HAP-1 (cell line): ENCODE measurements around the gene UBASH3B.

Experiments used
- DNase-seq, 2 experiments: peaks; one replicate each; pipeline ENCODE4 v3.0.0-alpha.2; 2016 to 2020; ENCODE audit warnings: low spot score in 2 of 2
- H3K27me3 ChIP-seq: fragments of 250-450 bp; sonication (Bioruptor Pico); 2 replicates; pipeline ENCODE4 v1.5.1; 2020; ENCODE audit warnings: low read depth, mild to moderate bottlenecking, moderate library complexity
- H3K36me3 ChIP-seq: fragments of 250-450 bp; sonication (Bioruptor Pico); replicated peaks from 2 replicates; pipeline ENCODE4 v1.5.1; 2020; ENCODE audit warnings: mild to moderate bottlenecking
- H3K4me1 ChIP-seq: fragments of 250-450 bp; sonication (Bioruptor Pico); 2 replicates; pipeline ENCODE4 v1.5.1; 2020; ENCODE audit warnings: mild to moderate bottlenecking
- H3K4me3 ChIP-seq: fragments of 250-450 bp; sonication (Bioruptor Pico); 2 replicates; pipeline ENCODE4 v1.5.1; 2020; ENCODE audit warnings: mild to moderate bottlenecking, moderate library complexity
- H3K9me3 ChIP-seq: fragments of 250-450 bp; sonication (Bioruptor Pico); 2 replicates; pipeline ENCODE4 v1.5.1; 2020; ENCODE audit warnings: mild to moderate bottlenecking, moderate library complexity
- in situ Hi-C: fragments of 300-500 bp; cut with MboI; formaldehyde crosslinking; loops from 3 replicates; pipeline ENCODE4 v1.14.3; 2020; ENCODE audit warnings: low sequenced_read_pairs, inconsistent platforms, mixed read lengths

UBASH3B gene

GRCh38 chr11:122711831-122712381 lies 56.4 kb downstream of the UBASH3B start:
- in situ Hi-C loops, result no loop called here
- Histone ChIP-seq H3K4me1 (no peaks in the 10 kb centered on the region), H3K4me3 (no peak overlapping the region), H3K27me3 (0 out of 2 replicates have a peak, but pooled peaks cover 2% of the 10 kb centered on the region), H3K9me3 (no peaks in the 10 kb centered on the region), H3K36me3 (no peaks in the 10 kb centered on the region)
- no peak for DNase-seq

GRCh38 chr11:122714004-122714403 lies 58.5 kb downstream of the UBASH3B start:
- Histone ChIP-seq H3K9me3 (no peaks in the 10 kb centered on the region), H3K27me3 (0 out of 2 replicates have a peak, but pooled peaks cover 2% of the 10 kb centered on the region), H3K4me3 (no peak overlapping the region), H3K4me1 (no peaks in the 10 kb centered on the region), H3K36me3 (no peaks in the 10 kb centered on the region)
- DNase-seq, result no peak
- in situ Hi-C loops, result no loop called here

DNA sequence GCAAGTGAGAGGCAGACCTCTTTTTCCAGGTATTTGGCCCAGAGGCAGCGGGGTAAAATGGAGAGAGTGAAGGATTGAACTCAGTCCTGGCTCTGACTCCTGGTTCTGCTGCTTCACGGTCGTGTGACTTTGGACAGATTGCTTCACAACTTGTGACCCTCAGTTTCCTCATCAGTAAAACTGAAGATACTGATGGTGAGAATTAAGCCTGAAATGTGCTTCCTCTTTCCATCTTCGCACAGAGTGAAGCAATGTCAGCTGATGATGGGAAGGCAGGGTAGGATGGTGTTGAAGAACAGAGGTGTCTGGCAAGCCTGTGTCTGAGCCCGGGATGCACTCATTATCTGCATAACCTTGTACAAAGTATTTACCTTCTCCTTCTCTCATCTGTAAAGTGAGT lies 59.0 kb downstream of the UBASH3B start:
- no peaks in the 10 kb centered on the region for H3K4me1 ChIP-seq

GRCh38 chr11:122715548-122716440 lies 60.3 kb downstream of the UBASH3B start:
- H3K4me1 ChIP-seq, result no peaks in the 10 kb centered on the region
- in situ Hi-C loops, result no loop called here
- H3K36me3 ChIP-seq, result no peaks in the 10 kb centered on the region

More for the DNA sequence above, 59.0 kb downstream of the UBASH3B start:
- no peaks in the 10 kb centered on the region for H3K36me3 ChIP-seq
- no peak overlapping the region for H3K4me3 ChIP-seq
- DNase-seq, result no peak
- H3K27me3 ChIP-seq, result 0 out of 2 replicates have a peak, but pooled peaks cover 2% of the 10 kb centered on the region
- H3K9me3 ChIP-seq, result no peaks in the 10 kb centered on the region
- in situ Hi-C loops, result no loop called here

DNA sequence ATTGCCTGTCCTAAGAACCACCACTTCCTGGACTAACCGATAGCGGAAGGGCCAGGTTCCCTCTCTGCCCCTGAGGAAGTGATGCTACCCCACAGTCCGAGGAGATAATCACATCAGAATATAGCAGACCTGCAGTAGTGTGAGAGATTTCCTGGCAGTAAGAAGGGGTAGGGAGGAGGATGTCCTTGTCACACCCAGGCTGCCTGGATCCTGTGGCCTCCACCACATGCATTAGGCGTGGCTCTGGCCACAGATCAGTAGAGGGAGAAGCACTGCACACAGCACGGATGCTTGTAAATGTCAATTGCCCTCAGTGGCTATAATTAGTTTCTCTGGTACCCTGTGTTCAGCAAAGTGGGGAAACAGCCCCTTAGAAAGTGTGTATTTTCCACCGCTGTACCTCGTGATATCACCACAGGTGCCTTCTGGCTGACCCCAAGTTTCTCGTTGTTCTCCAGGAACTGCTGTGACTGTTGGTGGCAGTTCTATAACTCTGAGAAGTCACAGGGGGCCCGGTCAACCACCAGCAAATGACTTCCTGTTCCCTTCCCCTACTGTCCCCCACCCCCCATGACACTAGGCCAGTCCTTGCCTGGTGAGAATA lies 61.8 kb downstream of the UBASH3B start:
- Histone ChIP-seq H3K4me1 (no peaks in the 10 kb centered on the region), H3K4me3 (no peak overlapping the region), H3K9me3 (no peaks in the 10 kb centered on the region), H3K27me3 (0 out of 2 replicates have a peak, but pooled peaks cover 2% of the 10 kb centered on the region), H3K36me3 (no peaks in the 10 kb centered on the region)
- in situ Hi-C loops, result no loop called here
- no peak for DNase-seq

More at GRCh38 chr11:122715548-122716440, 60.3 kb downstream of the UBASH3B start:
- no peak for DNase-seq
- Histone ChIP-seq H3K4me3 (no peak overlapping the region), H3K9me3 (no peaks in the 10 kb centered on the region), H3K27me3 (0 out of 2 replicates have a peak, but pooled peaks cover 2% of the 10 kb centered on the region)

GRCh38 chr11:122720107-122720881 lies 64.8 kb downstream of the UBASH3B start:
- DNase-seq, result peak in 1 of 2 experiments; percentile 14
- no peaks in the 10 kb centered on the region for H3K36me3 ChIP-seq
- no peaks in the 10 kb centered on the region for H3K4me1 ChIP-seq
- in situ Hi-C loops, result no loop called here
- no peak overlapping the region for H3K4me3 ChIP-seq
- peaks cover 6% of the 10 kb centered on the region; the same call in 1 of the 2 replicates for H3K27me3 ChIP-seq
- no peaks in the 10 kb centered on the region for H3K9me3 ChIP-seq

GRCh38 chr11:122721201-122721963 lies 65.9 kb downstream of the UBASH3B start:
- in situ Hi-C loops, result no loop called here

GRCh38 chr11:122721964-122722266 lies 66.4 kb downstream of the UBASH3B start:
- Histone ChIP-seq H3K27me3 (peaks cover 4% of the 10 kb centered on the region; the same call in 1 of the 2 replicates), H3K4me1 (no peaks in the 10 kb centered on the region), H3K36me3 (no peaks in the 10 kb centered on the region), H3K4me3 (no peak overlapping the region), H3K9me3 (no peaks in the 10 kb centered on the region)
- in situ Hi-C loops, result no loop called here
- DNase-seq, result no peak

More at GRCh38 chr11:122721201-122721963, 65.9 kb downstream of the UBASH3B start:
- DNase-seq, result no peak
- Histone ChIP-seq H3K4me3 (no peak overlapping the region), H3K9me3 (no peaks in the 10 kb centered on the region), H3K27me3 (peaks cover 6% of the 10 kb centered on the region; the same call in 1 of the 2 replicates), H3K36me3 (no peaks in the 10 kb centered on the region), H3K4me1 (no peaks in the 10 kb centered on the region)

GRCh38 chr11:122723106-122723505 lies 67.6 kb downstream of the UBASH3B start:
- no peaks in the 10 kb centered on the region for H3K4me1 ChIP-seq
- DNase-seq, result no peak
- in situ Hi-C loops, result no loop called here

DNA sequence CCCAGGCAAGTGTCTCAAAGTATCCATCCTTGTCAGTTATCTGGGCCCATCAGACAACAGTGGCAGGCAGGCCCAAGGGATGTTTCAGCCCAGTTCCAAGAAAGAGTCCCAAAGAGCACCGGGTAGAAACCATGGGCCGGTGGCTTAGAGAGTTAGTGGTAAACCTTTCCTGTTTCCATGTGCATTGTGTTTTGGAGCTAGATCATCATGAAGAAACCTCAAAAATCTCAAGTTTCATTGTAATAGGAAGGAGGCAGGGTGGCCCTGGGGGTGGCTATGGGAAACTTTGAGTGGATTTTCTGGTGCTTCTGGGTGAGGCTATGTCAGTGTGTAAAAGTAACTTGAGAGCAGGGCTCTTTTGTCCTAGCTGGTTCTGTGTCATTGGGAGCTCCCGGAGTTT lies 68.1 kb downstream of the UBASH3B start:
- DNase-seq, result no peak
- no peak overlapping the region for H3K4me3 ChIP-seq
- in situ Hi-C loops, result no loop called here

More at GRCh38 chr11:122723106-122723505, 67.6 kb downstream of the UBASH3B start:
- Histone ChIP-seq H3K27me3 (peaks cover 7% of the 10 kb centered on the region; the same call in 1 of the 2 replicates), H3K9me3 (no peaks in the 10 kb centered on the region), H3K36me3 (no peaks in the 10 kb centered on the region), H3K4me3 (no peak overlapping the region)

DNA sequence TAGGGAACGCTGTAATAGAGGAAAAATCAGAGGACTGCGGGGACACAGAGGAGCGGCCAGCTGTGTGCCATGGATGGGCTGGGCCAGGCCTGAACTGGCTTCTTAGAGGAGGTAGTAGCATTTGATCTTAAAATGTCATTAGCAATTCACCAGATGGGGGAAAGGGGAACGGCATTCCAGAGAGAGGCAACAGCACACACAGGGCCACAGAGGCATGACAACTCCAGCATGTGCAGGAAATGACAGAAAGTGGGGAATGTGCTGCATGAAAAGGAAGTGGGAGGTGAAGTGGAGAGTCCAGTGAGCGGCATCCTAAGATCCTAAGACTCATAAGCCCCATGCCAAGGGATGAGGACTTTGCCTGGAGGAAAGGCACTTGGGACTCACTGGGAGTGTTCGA lies 69.0 kb downstream of the UBASH3B start:
- Histone ChIP-seq H3K36me3 (no peaks in the 10 kb centered on the region), H3K4me3 (no peak overlapping the region), H3K27me3 (peaks cover 7% of the 10 kb centered on the region; the same call in 1 of the 2 replicates), H3K4me1 (no peaks in the 10 kb centered on the region), H3K9me3 (no peaks in the 10 kb centered on the region)
- no peak for DNase-seq
- in situ Hi-C loops, result no loop called here

More for the DNA sequence above, 68.1 kb downstream of the UBASH3B start:
- Histone ChIP-seq H3K4me1 (no peaks in the 10 kb centered on the region), H3K36me3 (no peaks in the 10 kb centered on the region), H3K27me3 (peaks cover 7% of the 10 kb centered on the region; the same call in 1 of the 2 replicates), H3K9me3 (no peaks in the 10 kb centered on the region)

DNA sequence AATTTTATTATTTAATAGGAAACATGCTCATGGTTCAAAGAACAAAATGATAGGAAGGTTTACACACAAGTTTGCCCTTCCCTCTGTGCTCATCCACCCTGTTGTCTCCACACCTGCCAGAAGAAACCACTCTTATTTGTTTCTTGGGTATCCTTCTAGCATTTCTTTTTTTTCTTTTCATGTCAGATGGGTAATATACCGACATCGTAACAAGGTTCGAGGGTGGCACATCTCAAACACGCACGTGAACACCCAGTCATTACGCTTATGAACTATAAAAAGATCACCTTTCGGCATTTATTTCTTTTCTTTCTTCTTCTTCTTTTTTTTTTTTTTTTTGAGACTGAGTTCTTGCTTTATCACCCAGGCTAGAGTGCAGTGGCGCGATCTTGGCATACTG lies 70.5 kb downstream of the UBASH3B start:
- no peak for DNase-seq
- H3K4me1 ChIP-seq, result no peaks in the 10 kb centered on the region
- no peaks in the 10 kb centered on the region for H3K36me3 ChIP-seq
- in situ Hi-C loops, result no loop called here
- H3K4me3 ChIP-seq, result no peak overlapping the region
- H3K9me3 ChIP-seq, result no peaks in the 10 kb centered on the region
- peaks cover 7% of the 10 kb centered on the region; the same call in 1 of the 2 replicates for H3K27me3 ChIP-seq
